Right atrium auricular region (tissue), 2 donors: ENCODE data around the gene NDEL1. TPM values are rescaled to one million over a fixed set of nuclear protein-coding genes. Genes with fewer than 3 reads are reported as not detected.

Experiments
- DNase-seq: peaks from one replicate; pipeline ENCODE4 v3.0.0-alpha.2; 2019; ENCODE audit warnings: low spot score
- H3K27ac ChIP-seq, 2 donors: fragments of 200-600 bp; sonication (generic); 1 replicate in 1 of 2; 2 replicates in 1 of 2; pipeline ENCODE4 v1.5.1; 2016 to 2019
- H3K27me3 ChIP-seq, 2 donors: fragments of 200-600 bp; sonication (generic); one replicate each; pipeline versions ENCODE4 v1.5.1 to v1.6.0; 2017 to 2019
- H3K36me3 ChIP-seq: fragments of 200-600 bp; sonication (generic); one replicate; pipeline ENCODE4 v1.5.1; 2016
- H3K4me1 ChIP-seq, 2 donors: fragments of 200-600 bp; sonication (generic); one replicate each; pipeline versions ENCODE4 v1.5.1 to v1.6.0; 2017 to 2019
- H3K4me3 ChIP-seq, 2 donors: fragments of 200-600 bp; sonication (generic); 1 replicate in 1 of 2; 2 replicates in 1 of 2; pipeline ENCODE4 v1.5.1; 2017 to 2019; ENCODE audit warnings: mild to moderate bottlenecking in 1 of 2, moderate library complexity in 1 of 2
- H3K9me3 ChIP-seq, 2 donors: fragments of 200-600 bp; sonication (generic); one replicate each; pipeline ENCODE4 v1.5.1; 2019
- total RNA-seq, 2 donors: library from RNA; depleted of rRNA; stranded (reverse); fragments of >200 nt; gene quantifications; one replicate each; pipeline ENCODE4 v1.1.0, GENCODE V29; 2016
- TF ChIP-seq, protein P1 (sequence below), 2 donors: fragments of 200-600 bp; sonication (generic); IDR thresholded peaks; one replicate each; pipeline ENCODE4 v1.5.1; 2019; ENCODE audit warnings: antibody characterized with exemption in 2 of 2

Gene NDEL1
- total RNA-seq, 2 donors from 2014 or later = 34.9 to 38.7 TPM

- no peak for DNase-seq
- Histone ChIP-seq H3K27me3 (no peaks in the 10 kb centered on the region), H3K4me1 (no peaks in the 10 kb centered on the region), H3K27ac (peak overlapping the region; percentile 18 to 36), H3K9me3 (no peaks in the 10 kb centered on the region), H3K4me3 (no peak overlapping the region), H3K36me3 (peaks cover 62% of the 10 kb centered on the region)
- TF ChIP-seq, protein P1, sequence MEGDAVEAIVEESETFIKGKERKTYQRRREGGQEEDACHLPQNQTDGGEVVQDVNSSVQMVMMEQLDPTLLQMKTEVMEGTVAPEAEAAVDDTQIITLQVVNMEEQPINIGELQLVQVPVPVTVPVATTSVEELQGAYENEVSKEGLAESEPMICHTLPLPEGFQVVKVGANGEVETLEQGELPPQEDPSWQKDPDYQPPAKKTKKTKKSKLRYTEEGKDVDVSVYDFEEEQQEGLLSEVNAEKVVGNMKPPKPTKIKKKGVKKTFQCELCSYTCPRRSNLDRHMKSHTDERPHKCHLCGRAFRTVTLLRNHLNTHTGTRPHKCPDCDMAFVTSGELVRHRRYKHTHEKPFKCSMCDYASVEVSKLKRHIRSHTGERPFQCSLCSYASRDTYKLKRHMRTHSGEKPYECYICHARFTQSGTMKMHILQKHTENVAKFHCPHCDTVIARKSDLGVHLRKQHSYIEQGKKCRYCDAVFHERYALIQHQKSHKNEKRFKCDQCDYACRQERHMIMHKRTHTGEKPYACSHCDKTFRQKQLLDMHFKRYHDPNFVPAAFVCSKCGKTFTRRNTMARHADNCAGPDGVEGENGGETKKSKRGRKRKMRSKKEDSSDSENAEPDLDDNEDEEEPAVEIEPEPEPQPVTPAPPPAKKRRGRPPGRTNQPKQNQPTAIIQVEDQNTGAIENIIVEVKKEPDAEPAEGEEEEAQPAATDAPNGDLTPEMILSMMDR (IDR thresholded peaks at IDR 0.05) = no peak
These were observed 68.1 kb downstream of the NDEL1 start for GRCh38 chr17:8503807-8504206.

DNA sequence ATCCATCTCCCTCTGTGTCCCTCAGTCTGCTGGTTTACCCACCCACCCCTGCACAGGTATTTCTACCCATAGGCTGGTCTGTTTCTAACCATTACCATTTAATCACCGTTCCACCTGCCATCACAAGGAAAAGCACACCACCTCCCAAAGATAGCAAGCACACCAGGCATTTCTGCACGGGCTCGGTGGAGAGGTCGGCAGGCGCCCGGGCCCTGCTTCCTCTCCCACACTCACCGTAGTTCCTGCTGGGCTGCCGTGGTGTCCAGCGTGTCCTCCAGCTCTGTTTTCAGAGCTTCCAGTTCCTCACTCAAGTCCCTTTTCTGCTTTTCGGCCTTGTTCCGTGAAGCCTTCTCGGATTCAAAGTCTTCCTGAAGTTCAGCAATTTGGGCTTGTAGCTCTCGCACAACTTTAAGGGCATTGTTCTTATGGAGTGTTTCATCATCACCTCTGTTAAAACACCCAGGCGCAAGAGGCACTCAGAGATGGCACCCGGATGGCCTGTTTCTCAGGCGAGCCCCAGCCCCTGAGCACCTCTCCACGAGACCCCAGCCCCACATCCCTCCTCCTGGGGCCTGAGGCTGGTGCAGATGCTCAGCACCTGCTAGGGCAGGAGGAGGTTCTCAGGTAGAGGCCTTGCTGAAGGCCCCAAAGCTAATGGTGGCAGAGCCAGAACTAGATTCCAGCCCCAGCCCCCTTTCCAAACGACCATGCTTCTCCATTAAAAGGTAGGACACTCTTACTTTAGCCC, 69.0 kb downstream of the NDEL1 start:
- H3K27ac ChIP-seq = no peak overlapping the region
- DNase-seq = no peak
- H3K4me3 ChIP-seq = no peak overlapping the region
- H3K9me3 ChIP-seq = no peaks in the 10 kb centered on the region
- H3K4me1 ChIP-seq = no peaks in the 10 kb centered on the region
- TF ChIP-seq, protein P1 (IDR thresholded peaks at IDR 0.05) = no peak
- no peaks in the 10 kb centered on the region for H3K27me3 ChIP-seq
- H3K36me3 ChIP-seq = peaks cover 61% of the 10 kb centered on the region

- Histone ChIP-seq H3K36me3 (peaks cover 47% of the 10 kb centered on the region), H3K27me3 (no peaks in the 10 kb centered on the region), H3K27ac (no peak overlapping the region), H3K9me3 (no peaks in the 10 kb centered on the region), H3K4me1 (no peaks in the 10 kb centered on the region), H3K4me3 (no peak overlapping the region)
- DNase-seq = no peak
- TF ChIP-seq, protein P1 (IDR thresholded peaks at IDR 0.05) = no peak
These were observed 70.5 kb downstream of the NDEL1 start for GRCh38 chr17:8506145-8506544.

DNA sequence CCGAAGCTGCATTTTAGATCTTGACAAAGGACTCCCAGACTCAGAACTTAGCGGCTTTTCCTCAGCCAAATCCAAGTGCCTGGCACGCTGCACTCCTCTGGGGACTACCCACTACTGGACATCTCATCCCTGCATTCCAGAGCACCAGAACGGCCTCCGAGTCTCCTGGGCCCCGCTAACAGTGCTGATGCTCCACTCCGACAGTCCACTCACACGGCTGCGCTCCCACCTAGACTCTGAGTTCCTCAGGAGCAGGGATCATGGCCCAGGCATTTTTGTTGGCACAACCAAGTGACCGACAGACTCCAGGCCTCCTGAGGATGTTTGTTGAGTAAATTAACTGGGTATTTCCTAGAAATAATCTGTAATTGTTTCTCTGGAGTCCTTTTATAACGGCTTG, 79.1 kb downstream of the NDEL1 start:
- DNase-seq = no peak
- no peak overlapping the region for H3K27ac ChIP-seq
- H3K27me3 ChIP-seq = no peaks in the 10 kb centered on the region
- H3K9me3 ChIP-seq = no peaks in the 10 kb centered on the region
- H3K4me3 ChIP-seq = no peak overlapping the region
- H3K36me3 ChIP-seq = peaks cover 64% of the 10 kb centered on the region
- TF ChIP-seq, protein P1 (IDR thresholded peaks at IDR 0.05) = no peak
- no peaks in the 10 kb centered on the region for H3K4me1 ChIP-seq

Other genes starting within 250 kb of the NDEL1 start
- gene BORCS6, start 245.7 kb upstream of the NDEL1 start, total RNA-seq = 10 to 100 TPM; 10.2 to 10.8 TPM
- gene AURKB, start 225.3 kb upstream of the NDEL1 start, total RNA-seq = 1 to 10 TPM in 1 of 2 donors, not detected in 1; 1.8 TPM
- 1 to 10 TPM; 4.2 to 8.6 TPM for gene CTC1, start 187.8 kb upstream of the NDEL1 start, total RNA-seq
- gene PFAS, start 186.6 kb upstream of the NDEL1 start, total RNA-seq = 1 to 10 TPM; 4.4 to 5.3 TPM
- gene RANGRF, start 147.2 kb upstream of the NDEL1 start, total RNA-seq = 10 to 100 TPM; 24.1 to 29.9 TPM
- gene SLC25A35, start 140.5 kb upstream of the NDEL1 start, total RNA-seq = 1 to 10 TPM; 1.2 to 1.6 TPM
- 10 to 100 TPM in 1 of 2 donors, 1 to 10 TPM in 1; 5.9 to 18.7 TPM for gene ARHGEF15, start 125.6 kb upstream of the NDEL1 start, total RNA-seq
- gene ODF4, start 96.0 kb upstream of the NDEL1 start, total RNA-seq = not detected
- gene RPL26, start 52.7 kb upstream of the NDEL1 start, total RNA-seq = 1,000 to 10,000 TPM; 1,618 to 2,343 TPM
- gene RNF222, start 38.1 kb upstream of the NDEL1 start, total RNA-seq = not detected
- 10 to 100 TPM; 48.9 to 49.1 TPM for gene MYH10, start 194.8 kb downstream of the NDEL1 start, total RNA-seq